ENCODE data around the gene RBBP6.
A peak's percentile ranks its signal among the peaks of the same experiment; 100 is the strongest.
"Not testable (repeated sequence)": the region's sequence is repeated elsewhere in the genome, so short reads cannot be mapped to it uniquely, and the experiment has no call there.

Gene RBBP6

GRCh38 chr16:24539295-24539849 lies at the start of gene RBBP6:
RBBP6 (plus strand) TSS chr16:24539566; CDS start chr16:24540627, 1,061 bp downstream.
- DNase-seq (ENCODE audit: low read depth in 1 of 2, low spot score in 1 of 2), result peak; percentile 79 to 90

- DNase-seq (ENCODE audit: low read depth in 1 of 2, low spot score in 1 of 2), result no peak
Observed at GRCh38 chr16:24490866-24491265, 48.5 kb upstream of the RBBP6 start.

GRCh38 chr16:24491731-24492130 lies 47.6 kb upstream of the RBBP6 start:
- DNase-seq (ENCODE audit: low read depth in 1 of 2, low spot score in 1 of 2), result no peak

GRCh38 chr16:24493821-24494220 lies 45.5 kb upstream of the RBBP6 start:
- DNase-seq (ENCODE audit: low read depth in 1 of 2, low spot score in 1 of 2), result no peak

GRCh38 chr16:24495207-24495606 lies 44.2 kb upstream of the RBBP6 start:
- DNase-seq (ENCODE audit: low read depth in 1 of 2, low spot score in 1 of 2), result not testable (repeated sequence)

GRCh38 chr16:24497440-24497839 lies 41.9 kb upstream of the RBBP6 start:
- DNase-seq (ENCODE audit: low read depth in 1 of 2, low spot score in 1 of 2), result no peak

GRCh38 chr16:24499193-24499814 lies 40.1 kb upstream of the RBBP6 start:
- no peak for DNase-seq (ENCODE audit: low read depth in 1 of 2, low spot score in 1 of 2)

GRCh38 chr16:24504472-24505345 lies 34.7 kb upstream of the RBBP6 start:
- DNase-seq (ENCODE audit: low read depth in 1 of 2, low spot score in 1 of 2), result peak; percentile 17 to 29

GRCh38 chr16:24505959-24506358 lies 33.4 kb upstream of the RBBP6 start:
- DNase-seq (ENCODE audit: low read depth in 1 of 2, low spot score in 1 of 2), result no peak

GRCh38 chr16:24507959-24508480 lies 31.3 kb upstream of the RBBP6 start:
- no peak for DNase-seq (ENCODE audit: low read depth in 1 of 2, low spot score in 1 of 2)

GRCh38 chr16:24508614-24509013 lies 30.8 kb upstream of the RBBP6 start:
- no peak for DNase-seq (ENCODE audit: low read depth in 1 of 2, low spot score in 1 of 2)

- DNase-seq (ENCODE audit: low read depth in 1 of 2, low spot score in 1 of 2), result no peak
Observed at GRCh38 chr16:24509536-24509935, 29.8 kb upstream of the RBBP6 start.

GRCh38 chr16:24511174-24511573 lies 28.2 kb upstream of the RBBP6 start:
- DNase-seq (ENCODE audit: low read depth in 1 of 2, low spot score in 1 of 2), result no peak

GRCh38 chr16:24511792-24512191 lies 27.6 kb upstream of the RBBP6 start:
- no peak for DNase-seq (ENCODE audit: low read depth in 1 of 2, low spot score in 1 of 2)

- DNase-seq (ENCODE audit: low read depth in 1 of 2, low spot score in 1 of 2), result no peak
Observed at GRCh38 chr16:24514096-24514495, 25.3 kb upstream of the RBBP6 start.

GRCh38 chr16:24515186-24515585 lies 24.2 kb upstream of the RBBP6 start:
- DNase-seq (ENCODE audit: low read depth in 1 of 2, low spot score in 1 of 2), result no peak

GRCh38 chr16:24516900-24517669 lies 22.3 kb upstream of the RBBP6 start:
- DNase-seq (ENCODE audit: low read depth in 1 of 2, low spot score in 1 of 2), result peak; percentile 51 to 53

GRCh38 chr16:24518498-24518897 lies 20.9 kb upstream of the RBBP6 start:
- no peak for DNase-seq (ENCODE audit: low read depth in 1 of 2, low spot score in 1 of 2)

- no peak for DNase-seq (ENCODE audit: low read depth in 1 of 2, low spot score in 1 of 2)
Observed at GRCh38 chr16:24520983-24521382, 18.4 kb upstream of the RBBP6 start.

- DNase-seq (ENCODE audit: low read depth in 1 of 2, low spot score in 1 of 2), result no peak
Observed at GRCh38 chr16:24522751-24523150, 16.6 kb upstream of the RBBP6 start.

- no peak for DNase-seq (ENCODE audit: low read depth in 1 of 2, low spot score in 1 of 2)
Observed at GRCh38 chr16:24523569-24523968, 15.8 kb upstream of the RBBP6 start.
